ENCODE data around the gene E4F1. TPM values are rescaled to one million over a fixed set of nuclear protein-coding genes. Genes with fewer than 3 reads are reported as not detected.

E4F1 gene
- total RNA-seq, 2 donors from 2014 or later: 24.5 to 29.6 TPM

DNA sequence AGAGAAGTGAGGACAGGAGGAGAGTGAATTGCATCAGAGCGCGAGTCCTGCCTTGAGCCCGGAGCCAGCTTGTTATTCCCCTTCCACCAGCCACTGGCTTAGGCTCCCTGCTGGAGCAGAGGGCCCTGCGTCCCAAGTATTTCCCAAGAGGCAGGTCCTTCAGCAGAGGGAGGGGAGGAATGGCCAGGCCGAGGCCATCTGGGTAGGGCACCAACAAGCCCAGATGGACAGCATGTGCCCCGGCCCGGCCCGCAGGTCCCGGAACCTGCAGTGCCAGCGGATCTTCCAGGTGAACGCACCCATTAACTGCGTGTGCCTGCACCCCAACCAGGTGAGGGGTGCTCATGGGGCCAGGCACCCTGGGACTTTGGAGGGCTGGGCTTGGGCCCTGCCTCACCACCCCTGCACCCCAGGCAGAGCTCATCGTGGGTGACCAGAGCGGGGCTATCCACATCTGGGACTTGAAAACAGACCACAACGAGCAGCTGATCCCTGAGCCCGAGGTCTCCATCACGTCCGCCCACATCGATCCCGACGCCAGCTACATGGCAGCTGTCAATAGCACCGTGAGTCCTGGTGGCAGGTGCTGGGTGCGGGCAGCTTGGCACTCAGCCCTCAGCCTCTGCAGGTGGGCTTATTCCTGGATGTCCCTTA lies 16.5 kb upstream of the E4F1 start:
- no peak for DNase-seq
- H3K4me3 Mint-ChIP-seq: peak overlapping the region; percentile 68
- H3K36me3 Mint-ChIP-seq (ENCODE audit: low read depth): peaks cover 21% of the 10 kb centered on the region
- peaks cover 2% of the 10 kb centered on the region for H3K4me1 Mint-ChIP-seq
- Histone ChIP-seq H3K9me3 (ENCODE audit: control insufficient read depth, low read length) (no peaks in the 10 kb centered on the region), H3K27ac (ENCODE audit: low read depth, low read length) (no peak overlapping the region), H3K27me3 (ENCODE audit: control insufficient read depth, insufficient read depth, low read length, poor library complexity, severe bottlenecking) (no peaks in the 10 kb centered on the region), H3K9ac (ENCODE audit: extremely low read depth, low read length, poor library complexity, severe bottlenecking) (no peak overlapping the region), H3K4me1 (ENCODE audit: control insufficient read depth, insufficient read depth, low read length) (no peaks in the 10 kb centered on the region), H3K4me3 (ENCODE audit: low read length) (no peak overlapping the region), H3K36me3 (ENCODE audit: control insufficient read depth, insufficient read depth, low read length) (peaks cover 17% of the 10 kb centered on the region)
- H3K27me3 Mint-ChIP-seq (ENCODE audit: insufficient read depth): peaks cover 14% of the 10 kb centered on the region
- no peak overlapping the region for H3K27ac Mint-ChIP-seq
- WGBS, 2 experiments (ENCODE audit: insufficient coverage in 1 of 2, insufficient read length in 1 of 2): 94 to 97% methylated on average over 17 to 23 of the region's 23 CpGs
- peaks cover 5% of the 10 kb centered on the region for H3K9me3 Mint-ChIP-seq
- TF ChIP-seq, protein P1, sequence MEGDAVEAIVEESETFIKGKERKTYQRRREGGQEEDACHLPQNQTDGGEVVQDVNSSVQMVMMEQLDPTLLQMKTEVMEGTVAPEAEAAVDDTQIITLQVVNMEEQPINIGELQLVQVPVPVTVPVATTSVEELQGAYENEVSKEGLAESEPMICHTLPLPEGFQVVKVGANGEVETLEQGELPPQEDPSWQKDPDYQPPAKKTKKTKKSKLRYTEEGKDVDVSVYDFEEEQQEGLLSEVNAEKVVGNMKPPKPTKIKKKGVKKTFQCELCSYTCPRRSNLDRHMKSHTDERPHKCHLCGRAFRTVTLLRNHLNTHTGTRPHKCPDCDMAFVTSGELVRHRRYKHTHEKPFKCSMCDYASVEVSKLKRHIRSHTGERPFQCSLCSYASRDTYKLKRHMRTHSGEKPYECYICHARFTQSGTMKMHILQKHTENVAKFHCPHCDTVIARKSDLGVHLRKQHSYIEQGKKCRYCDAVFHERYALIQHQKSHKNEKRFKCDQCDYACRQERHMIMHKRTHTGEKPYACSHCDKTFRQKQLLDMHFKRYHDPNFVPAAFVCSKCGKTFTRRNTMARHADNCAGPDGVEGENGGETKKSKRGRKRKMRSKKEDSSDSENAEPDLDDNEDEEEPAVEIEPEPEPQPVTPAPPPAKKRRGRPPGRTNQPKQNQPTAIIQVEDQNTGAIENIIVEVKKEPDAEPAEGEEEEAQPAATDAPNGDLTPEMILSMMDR (conservative IDR thresholded peaks at IDR 0.05): no peak

DNA sequence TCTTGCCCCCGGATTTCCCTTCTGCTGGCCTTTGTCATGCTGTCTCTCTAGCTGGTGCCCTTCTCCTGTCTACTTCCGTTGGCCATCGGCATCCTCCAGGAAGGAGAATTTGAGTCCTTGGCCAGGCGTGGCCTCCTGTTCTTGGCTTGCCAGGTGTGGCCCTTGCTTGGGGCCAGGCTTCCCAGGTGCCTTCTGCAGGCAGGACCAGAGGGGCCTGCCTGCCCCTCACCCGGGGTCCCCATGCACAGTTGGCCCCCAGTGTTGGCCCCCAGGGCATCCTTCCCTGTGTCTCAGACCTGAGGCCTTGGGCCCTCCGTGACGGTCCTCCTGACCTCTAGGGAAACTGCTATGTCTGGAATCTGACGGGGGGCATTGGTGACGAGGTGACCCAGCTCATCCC lies 15.5 kb upstream of the E4F1 start:
- no peaks in the 10 kb centered on the region for H3K27me3 ChIP-seq (ENCODE audit: control insufficient read depth, insufficient read depth, low read length, poor library complexity, severe bottlenecking)
- no peak overlapping the region for H3K4me3 ChIP-seq (ENCODE audit: low read length)
- H3K9ac ChIP-seq (ENCODE audit: extremely low read depth, low read length, poor library complexity, severe bottlenecking): no peak overlapping the region
- Mint-ChIP-seq H3K27ac (peak overlapping the region; percentile 28), H3K9me3 (peaks cover 5% of the 10 kb centered on the region), H3K36me3 (ENCODE audit: low read depth) (peaks cover 29% of the 10 kb centered on the region), H3K27me3 (ENCODE audit: insufficient read depth) (peaks cover 6% of the 10 kb centered on the region), H3K4me1 (peaks cover 6% of the 10 kb centered on the region), H3K4me3 (peak overlapping the region; percentile 26)
- H3K9me3 ChIP-seq (ENCODE audit: control insufficient read depth, low read length): no peaks in the 10 kb centered on the region
- 91 to 97% methylated on average over 5 to 9 of the region's 9 CpGs for WGBS, 2 experiments (ENCODE audit: insufficient coverage in 1 of 2, insufficient read length in 1 of 2)
- H3K36me3 ChIP-seq (ENCODE audit: control insufficient read depth, insufficient read depth, low read length): peaks cover 25% of the 10 kb centered on the region
- no peak for DNase-seq
- H3K27ac ChIP-seq (ENCODE audit: low read depth, low read length): no peak overlapping the region
- TF ChIP-seq, protein P1 (conservative IDR thresholded peaks at IDR 0.05): no peak
- no peaks in the 10 kb centered on the region for H3K4me1 ChIP-seq (ENCODE audit: control insufficient read depth, insufficient read depth, low read length)

DNA sequence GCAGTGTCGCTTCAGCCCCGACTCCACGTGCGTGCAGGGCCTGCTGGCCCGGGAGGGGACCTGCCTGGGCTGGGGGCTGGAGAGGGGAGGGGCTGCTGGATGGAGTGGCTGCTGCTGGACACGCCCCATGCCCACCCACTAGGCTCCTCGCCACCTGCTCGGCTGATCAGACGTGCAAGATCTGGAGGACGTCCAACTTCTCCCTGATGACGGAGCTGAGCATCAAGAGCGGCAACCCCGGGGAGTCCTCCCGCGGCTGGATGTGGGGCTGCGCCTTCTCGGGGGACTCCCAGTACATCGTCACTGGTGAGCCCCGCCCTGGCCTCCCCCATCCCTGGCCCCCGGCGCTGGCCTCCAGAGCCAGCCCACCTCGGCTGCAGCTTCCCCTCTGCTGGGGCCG lies 15.1 kb upstream of the E4F1 start:
- Mint-ChIP-seq H3K36me3 (ENCODE audit: low read depth) (peaks cover 31% of the 10 kb centered on the region), H3K9me3 (peaks cover 4% of the 10 kb centered on the region), H3K27me3 (ENCODE audit: insufficient read depth) (peaks cover 5% of the 10 kb centered on the region), H3K27ac (no peak overlapping the region), H3K4me3 (no peak overlapping the region), H3K4me1 (peaks cover 10% of the 10 kb centered on the region)
- peaks cover 1% of the 10 kb centered on the region for H3K4me1 ChIP-seq (ENCODE audit: control insufficient read depth, insufficient read depth, low read length)
- TF ChIP-seq, protein P1 (conservative IDR thresholded peaks at IDR 0.05): no peak
- no peak overlapping the region for H3K27ac ChIP-seq (ENCODE audit: low read depth, low read length)
- no peak overlapping the region for H3K4me3 ChIP-seq (ENCODE audit: low read length)
- no peak overlapping the region for H3K9ac ChIP-seq (ENCODE audit: extremely low read depth, low read length, poor library complexity, severe bottlenecking)
- peaks cover 29% of the 10 kb centered on the region for H3K36me3 ChIP-seq (ENCODE audit: control insufficient read depth, insufficient read depth, low read length)
- 90 to 95% methylated on average over 19 to 23 of the region's 23 CpGs for WGBS, 2 experiments (ENCODE audit: insufficient coverage in 1 of 2, insufficient read length in 1 of 2)
- no peak for DNase-seq
- no peaks in the 10 kb centered on the region for H3K9me3 ChIP-seq (ENCODE audit: control insufficient read depth, low read length)
- H3K27me3 ChIP-seq (ENCODE audit: control insufficient read depth, insufficient read depth, low read length, poor library complexity, severe bottlenecking): no peaks in the 10 kb centered on the region

All from endodermal cell (in vitro differentiated cells).